Activated CD4-positive, CD25-positive, alpha-beta regulatory T cell treated with anti-CD3 and anti-CD28 coated beads, Interleukin-2, amount 50 U/mL, for 72 hours (primary cell): ENCODE measurements around the gene NCDN.

ENCODE experiments used
- DNase-seq: peaks from one replicate; pipeline ENCODE4 v3.0.0; 2021

Gene NCDN

DNA sequence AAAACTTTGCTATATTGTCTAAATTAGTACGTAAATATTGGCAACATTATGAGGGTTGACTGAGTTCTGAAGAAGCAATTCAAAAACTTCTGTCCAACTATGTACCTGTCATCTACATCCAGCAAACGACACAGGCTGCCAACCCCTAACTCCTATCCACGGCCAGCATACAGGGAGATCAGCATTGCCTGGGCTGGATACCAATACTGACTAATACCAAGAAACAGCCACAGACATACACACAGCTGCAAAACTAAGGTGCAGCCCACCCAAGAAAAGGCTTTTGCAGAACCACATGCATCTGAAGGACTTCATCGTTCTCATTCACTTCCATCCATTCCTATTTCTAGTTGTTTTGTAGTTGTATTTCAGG, 2.4 kb upstream of the NCDN start:
- DNase-seq = no peak

DNA sequence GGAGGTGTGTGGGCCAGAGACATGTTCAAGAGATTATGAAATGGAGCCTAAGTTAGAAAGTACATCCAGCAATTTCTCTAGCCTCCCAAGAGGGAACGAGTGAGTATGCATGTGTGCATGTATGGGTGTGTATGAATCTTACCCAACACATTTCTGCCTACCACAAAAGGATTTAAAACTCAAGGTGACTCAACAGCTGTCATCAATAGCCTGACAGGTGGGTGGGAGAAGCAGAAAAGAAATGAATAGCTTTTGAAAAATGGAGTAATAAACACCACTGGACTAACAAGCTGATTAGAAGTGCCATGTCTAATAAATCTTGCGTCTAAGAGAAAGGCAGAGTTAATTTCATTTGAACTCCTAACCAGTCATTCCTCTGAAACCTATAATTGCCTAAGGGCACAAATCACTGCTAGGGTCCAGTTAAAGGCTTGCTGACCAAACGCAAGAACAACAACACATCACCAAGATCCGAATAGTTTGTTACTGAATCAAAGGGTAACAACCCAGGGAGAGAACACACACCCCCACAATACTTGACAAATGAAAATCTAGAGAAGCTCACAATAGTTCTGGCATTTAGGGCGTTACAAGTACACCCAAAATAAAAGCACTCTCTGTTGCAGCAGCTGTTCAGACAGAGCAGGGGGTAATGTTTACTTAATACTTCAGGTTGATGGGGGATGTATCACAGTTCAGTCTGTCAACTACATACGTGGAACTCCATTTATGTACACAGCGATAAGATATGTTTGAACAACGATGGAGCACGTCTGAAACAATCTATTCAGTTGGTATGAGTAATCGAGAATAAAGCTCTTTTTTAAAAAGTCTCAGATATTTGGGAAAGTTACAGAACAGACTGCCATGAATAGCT, 1.8 kb upstream of the NCDN start:
- DNase-seq = no peak

DNA sequence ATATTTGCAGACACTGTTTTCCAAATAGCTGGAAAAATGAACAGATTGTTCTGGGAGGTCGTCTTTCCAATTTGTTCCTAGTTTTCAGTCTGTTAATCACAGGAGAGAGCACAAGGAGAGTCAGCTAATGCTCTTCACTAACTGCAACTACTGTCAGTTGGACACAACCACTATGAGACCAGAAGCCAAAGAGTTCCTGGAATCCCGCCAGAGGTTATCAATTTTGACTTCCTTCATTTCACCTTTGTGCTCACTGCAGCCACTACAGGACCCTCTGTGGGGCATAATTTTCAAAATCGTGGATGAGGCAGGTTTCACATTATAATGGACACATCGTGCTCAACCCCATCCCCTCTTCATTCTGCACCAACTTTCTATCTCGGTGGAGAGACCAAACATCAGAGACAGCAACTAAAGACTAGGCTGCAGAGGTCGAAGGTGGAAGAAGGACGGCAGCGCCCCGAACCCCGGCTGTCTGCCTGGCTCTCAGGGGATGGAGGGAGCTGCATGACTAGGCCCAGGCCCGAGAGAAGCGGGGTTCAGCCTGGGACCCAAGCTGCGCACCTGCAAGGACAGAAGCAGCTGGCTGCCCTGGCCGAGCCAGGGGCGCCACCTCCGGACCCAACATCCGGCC, 998 bp upstream of the NCDN start:
- DNase-seq = no peak

DNA sequence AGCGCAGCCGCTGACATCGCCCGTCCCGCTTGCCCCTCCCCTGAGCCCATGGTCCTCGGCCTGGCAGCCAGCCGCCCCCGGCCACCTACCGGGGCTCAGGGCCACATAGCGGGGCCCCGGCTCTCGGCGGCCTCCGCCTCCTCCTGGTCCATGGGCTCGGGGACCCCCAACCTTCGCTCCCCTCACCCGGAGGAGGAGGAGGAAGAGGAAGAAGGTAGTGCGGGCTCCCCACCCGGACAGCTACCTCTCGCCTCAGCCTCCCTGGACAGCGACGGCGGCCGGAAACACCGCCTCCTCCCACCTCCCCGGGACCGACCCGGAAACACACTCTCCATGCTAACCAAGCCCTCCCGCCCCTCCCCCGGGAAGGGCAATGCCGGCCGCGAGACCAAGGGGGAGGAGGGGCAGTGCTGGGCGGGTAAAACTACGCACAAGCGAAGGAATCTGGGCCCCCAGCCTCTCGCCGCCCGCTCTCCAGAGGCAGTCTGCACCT, 435 bp upstream of the NCDN start, which contains the start of gene KIAA0319L:
TSS of gene KIAA0319L (minus strand) at position 286 of the 493 bp plus-strand sequence. CDS start 2,912 bp downstream, outside the sequence.
- no peak for DNase-seq

GRCh38 chr1:35558374-35559316, 1.0 kb downstream of the NCDN start:
- DNase-seq = no peak

DNA sequence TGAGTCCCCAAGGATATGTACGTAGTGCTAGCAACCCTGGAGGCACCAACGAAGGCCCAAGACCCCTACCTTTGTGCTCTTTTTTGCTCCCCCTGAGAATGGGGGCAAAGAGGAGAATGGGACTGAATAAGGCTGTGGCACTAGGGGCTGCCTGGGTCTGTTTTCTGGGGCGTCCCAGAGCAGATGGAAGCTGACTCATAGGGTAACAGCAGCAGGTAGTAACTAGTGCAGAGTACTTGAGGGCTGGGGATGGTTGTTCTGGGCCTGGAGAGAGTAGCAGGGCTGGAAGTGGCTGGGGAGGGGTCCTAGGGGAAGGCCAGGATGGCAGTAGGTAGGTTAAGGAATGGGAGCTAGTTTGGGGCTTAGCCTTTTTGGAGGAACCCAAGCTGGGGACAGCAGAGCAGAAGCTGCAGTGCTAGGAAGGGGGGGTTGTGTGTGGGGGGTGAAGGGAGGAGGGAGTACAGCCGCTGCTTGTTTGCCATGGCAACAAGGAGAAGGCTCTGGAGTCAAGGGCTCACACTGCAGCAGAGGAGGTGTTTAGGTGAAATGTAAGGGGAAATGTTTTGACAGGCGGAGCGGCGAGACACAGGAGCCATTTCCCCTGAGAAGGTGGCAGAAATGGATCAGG, 1.8 kb downstream of the NCDN start:
- no peak for DNase-seq

GRCh38 chr1:35560256-35561225, 2.9 kb downstream of the NCDN start:
- DNase-seq = no peak

- no peak for DNase-seq
These were observed 3.8 kb downstream of the NCDN start for GRCh38 chr1:35561297-35561971.

GRCh38 chr1:35561972-35562680, 4.5 kb downstream of the NCDN start:
- no peak for DNase-seq

DNA sequence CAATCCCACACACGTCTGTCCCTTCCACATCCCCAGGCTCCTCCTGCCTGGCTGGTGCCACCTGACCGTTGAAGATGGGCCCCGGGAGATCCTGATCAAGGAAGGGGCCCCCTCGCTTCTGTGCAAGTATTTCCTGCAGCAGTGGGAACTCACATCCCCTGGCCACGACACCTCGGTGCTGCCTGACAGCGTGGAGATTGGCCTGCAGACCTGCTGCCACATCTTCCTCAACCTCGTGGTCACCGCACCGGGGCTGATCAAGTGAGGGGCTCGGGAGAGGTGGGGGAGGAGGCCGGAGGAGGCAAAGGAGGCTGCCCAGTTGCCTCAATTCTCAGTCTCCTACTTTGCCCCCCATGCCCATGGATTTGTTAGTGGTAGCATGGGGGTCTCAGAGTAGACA, 5.6 kb downstream of the NCDN start:
- no peak for DNase-seq

GRCh38 chr1:35564037-35564883, 6.7 kb downstream of the NCDN start:
- DNase-seq = peak; percentile 82

DNA sequence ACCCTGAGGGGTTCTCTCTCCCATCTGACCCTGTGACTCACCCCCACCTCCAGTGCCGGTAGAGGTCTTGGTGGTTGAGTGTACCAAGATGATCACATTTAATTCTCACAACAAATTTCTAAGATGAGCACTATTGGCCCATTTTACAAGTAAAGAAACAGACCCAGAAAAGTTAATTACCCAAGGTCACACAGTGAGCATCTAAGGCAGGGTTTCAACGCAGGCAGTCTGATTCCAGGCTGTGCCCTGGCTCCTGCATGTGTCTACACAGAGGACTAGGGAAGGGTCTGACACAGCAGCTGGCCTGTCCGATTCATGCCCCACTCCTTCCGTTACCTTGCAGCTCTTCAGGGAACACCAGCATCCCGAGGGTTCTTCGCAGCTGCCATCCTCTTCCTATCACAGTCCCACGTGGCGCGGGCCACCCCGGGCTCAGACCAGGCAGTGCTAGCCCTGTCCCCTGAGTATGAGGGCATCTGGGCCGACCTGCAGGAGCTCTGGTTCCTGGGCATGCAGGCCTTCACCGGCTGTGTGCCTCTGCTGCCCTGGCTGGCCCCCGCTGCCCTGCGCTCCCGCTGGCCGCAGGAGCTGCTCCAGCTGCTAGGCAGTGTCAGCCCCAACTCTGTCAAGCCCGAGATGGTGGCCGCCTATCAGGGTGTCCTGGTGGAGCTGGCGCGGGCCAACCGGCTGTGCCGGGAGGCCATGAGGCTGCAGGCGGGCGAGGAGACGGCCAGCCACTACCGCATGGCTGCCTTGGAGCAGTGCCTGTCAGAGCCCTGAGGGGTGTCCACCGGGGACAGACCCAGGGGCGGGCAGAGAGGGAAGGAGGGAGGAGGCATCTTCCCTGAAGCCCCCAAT, 7.5 kb downstream of the NCDN start:
- DNase-seq = no peak

- DNase-seq = no peak
These were observed 8.1 kb downstream of the NCDN start for GRCh38 chr1:35565742-35566133.

DNA sequence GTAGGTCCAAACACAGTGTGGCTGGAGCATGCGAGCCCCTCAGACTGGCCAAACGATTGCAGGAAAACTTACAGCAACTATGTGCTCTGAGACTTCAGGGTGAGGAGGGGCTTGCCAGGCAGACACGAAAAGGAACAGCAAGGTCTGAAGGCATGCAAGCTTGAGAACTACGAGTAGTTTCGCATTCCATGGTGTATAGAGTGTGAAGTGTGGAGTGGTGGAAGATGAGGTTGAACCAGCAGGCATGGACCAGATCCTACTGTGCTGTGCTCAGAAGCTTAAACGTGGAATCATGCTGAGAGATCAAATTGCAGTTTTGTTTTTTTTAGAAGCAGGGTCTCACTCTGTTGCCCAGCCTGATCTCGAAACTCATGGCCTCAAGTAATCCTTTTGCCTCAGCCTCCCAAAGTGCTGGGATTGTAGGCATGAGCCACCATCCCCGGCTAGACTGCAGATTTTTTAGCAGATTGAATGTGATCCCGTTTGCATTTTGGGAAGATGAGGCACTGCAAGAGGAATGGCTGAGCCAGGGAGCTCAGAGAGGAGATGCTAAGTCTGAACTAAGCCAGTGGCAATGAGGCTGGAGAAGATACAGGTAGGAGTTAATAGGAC, 10.5 kb downstream of the NCDN start:
- DNase-seq = no peak

DNA sequence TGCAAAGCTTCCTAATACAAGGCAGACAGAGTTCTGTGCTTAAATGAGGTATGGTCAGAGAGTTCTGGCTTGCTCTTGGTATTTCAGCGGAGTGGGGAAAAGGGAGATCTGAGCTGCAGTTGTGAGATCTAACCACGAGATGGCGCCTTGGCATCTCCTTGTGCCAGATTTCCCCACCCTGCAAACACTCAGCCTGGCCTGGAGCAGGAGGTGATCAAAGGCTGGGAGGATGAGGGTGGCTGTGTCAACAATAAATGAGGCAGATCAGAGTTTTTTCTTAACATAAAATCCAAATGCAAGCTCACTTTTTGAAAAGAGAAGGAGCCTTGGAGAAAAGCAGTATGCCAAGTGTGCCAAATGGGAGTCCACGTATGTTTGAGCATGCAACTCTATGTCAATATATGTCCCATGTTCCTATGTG, 11.4 kb downstream of the NCDN start:
- DNase-seq = peak; percentile 57

GRCh38 chr1:35569936-35570335, 12.3 kb downstream of the NCDN start:
- no peak for DNase-seq

- DNase-seq = no peak
These were observed 13.1 kb downstream of the NCDN start for GRCh38 chr1:35570589-35571137.
